ENCODE measurements around the gene PDE12. TPM values are rescaled to one million over a fixed set of nuclear protein-coding genes. Genes with fewer than 3 reads are reported as not detected.
A peak's percentile ranks its signal among the peaks of the same experiment; 100 is the strongest.

Gene PDE12, protein sequence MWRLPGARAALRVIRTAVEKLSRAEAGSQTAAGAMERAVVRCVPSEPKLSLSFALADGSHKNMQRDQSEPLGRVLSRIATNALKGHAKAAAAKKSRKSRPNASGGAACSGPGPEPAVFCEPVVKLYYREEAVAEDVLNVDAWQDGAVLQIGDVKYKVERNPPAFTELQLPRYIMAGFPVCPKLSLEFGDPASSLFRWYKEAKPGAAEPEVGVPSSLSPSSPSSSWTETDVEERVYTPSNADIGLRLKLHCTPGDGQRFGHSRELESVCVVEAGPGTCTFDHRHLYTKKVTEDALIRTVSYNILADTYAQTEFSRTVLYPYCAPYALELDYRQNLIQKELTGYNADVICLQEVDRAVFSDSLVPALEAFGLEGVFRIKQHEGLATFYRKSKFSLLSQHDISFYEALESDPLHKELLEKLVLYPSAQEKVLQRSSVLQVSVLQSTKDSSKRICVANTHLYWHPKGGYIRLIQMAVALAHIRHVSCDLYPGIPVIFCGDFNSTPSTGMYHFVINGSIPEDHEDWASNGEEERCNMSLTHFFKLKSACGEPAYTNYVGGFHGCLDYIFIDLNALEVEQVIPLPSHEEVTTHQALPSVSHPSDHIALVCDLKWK
- polyA plus RNA-seq (ENCODE audit: insufficient read length in 4 of 4), result 10 to 100 TPM; 12.8 to 14.5 (median 13.6) TPM

GRCh38 chr3:57555738-57556458, at the start of gene PDE12:
Gene PDE12, plus strand, starts transcription at chr3:57556274. Its CDS starts 106 bp downstream, at chr3:57556380.
- peak; percentile 78 to 85 (median 82) for DNase-seq (ENCODE audit: low read depth in 4 of 4, low spot score in 3 of 4)

DNA sequence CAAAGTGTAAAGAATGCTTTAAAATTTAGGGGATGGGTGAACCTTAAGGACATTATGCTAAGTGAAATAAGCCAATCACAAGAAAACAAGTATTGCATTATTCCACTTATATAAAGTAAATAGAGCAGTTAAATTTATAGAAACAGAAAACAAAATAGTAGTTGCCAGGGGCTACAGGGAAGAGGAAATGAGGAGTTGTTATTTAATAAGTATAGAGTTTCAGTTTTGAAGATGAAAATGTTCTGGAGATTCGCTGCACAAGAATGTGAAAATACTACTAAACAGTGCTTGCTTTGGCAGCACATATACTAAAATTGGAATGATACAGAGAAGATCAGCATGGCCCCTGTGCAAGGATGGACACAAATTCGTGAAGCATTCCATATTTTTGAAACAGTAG, 43.9 kb upstream of the PDE12 start:
- no peak for DNase-seq (ENCODE audit: low read depth in 4 of 4, low spot score in 3 of 4)

- DNase-seq (ENCODE audit: low read depth in 4 of 4, low spot score in 3 of 4), result no peak
Measured at GRCh38 chr3:57518276-57518915, 37.7 kb upstream of the PDE12 start.

DNA sequence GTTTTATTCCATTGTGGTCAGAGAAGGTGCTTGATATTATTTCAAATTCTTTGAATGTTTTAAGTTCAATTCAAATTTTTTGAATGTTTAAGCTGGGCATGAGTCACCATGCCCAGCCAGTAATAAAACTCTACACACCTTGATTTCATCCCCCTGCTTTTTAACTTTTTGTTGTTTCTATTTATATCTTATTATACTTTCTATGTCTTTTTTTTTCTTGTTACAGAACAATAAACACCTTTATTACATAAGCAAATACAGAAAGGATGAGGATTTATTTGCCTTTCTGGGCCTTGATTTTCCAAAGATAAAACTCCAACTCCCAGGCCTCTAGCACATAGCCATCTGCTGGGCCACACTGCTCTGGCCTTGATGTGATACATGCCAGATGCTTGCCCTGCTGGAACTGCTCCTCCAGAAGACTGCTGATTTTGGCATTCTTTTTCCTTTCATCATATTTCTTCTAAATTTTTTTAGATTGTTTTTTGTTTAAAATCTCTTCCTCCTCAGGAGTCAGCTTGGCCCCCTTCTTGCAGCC, 25.9 kb upstream of the PDE12 start:
- no peak for DNase-seq (ENCODE audit: low read depth in 4 of 4, low spot score in 3 of 4)

- no peak for DNase-seq (ENCODE audit: low read depth in 4 of 4, low spot score in 3 of 4)
Measured at GRCh38 chr3:57538465-57538864, 17.6 kb upstream of the PDE12 start.

GRCh38 chr3:57544181-57545125, 11.6 kb upstream of the PDE12 start, which contains the start of gene DNAH12:
Gene DNAH12, minus strand, starts transcription at chr3:57544344. Its CDS starts 1,474 bp downstream, at chr3:57542870.
- DNase-seq (ENCODE audit: low read depth in 4 of 4, low spot score in 3 of 4), result peak; percentile 64 to 84 (median 76)

DNA sequence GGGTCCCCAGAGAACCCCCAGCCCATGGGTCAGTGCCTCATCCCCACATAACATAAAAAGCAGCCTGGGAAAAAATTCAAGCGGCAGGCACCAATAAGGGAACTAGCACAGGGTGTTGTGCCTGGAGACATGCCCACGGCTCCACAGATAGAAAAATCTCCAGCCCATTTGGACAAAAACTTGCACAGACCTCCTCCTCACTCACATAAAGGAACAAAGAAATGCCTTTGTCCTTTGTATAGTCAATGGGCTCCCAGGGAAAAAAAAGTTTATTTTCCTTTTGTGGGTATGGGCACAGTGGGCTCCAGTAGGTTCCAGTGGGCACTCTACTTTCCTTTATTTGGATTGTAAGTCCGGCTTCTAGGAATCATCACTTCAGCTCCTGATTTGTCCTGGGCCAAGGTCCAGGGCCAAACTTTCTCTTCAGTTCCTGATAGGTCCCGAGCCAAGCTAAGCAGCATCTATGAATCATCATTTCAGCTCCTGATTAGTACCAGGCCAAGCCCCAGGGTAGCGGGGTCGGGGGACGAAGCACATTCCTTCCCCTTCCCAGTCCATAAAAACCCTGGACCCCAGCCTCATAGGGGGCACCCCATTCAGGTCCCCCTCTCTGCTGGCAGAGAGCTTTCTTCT, 10.3 kb upstream of the PDE12 start:
- DNase-seq (ENCODE audit: low read depth in 4 of 4, low spot score in 3 of 4), result no peak

DNA sequence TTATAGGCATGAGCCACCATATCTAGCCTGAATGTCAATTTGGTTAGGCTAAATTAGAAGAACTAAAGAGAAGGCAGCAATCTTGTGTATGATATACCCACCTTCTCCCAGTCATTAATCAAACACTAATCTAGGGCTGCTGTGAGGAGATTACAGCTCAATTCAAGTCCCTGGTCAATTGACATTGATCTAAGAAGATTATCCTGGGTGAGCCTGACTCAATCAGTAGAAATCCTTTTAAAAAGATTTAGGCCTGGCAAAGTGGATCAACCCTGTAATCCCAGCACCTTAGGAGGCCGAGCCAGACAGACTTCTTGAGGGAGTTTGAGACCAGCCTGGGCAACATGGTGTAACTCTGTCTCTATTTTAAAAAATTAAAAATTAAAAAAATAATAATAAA, 9.5 kb upstream of the PDE12 start:
- DNase-seq (ENCODE audit: low read depth in 4 of 4, low spot score in 3 of 4), result no peak

DNA sequence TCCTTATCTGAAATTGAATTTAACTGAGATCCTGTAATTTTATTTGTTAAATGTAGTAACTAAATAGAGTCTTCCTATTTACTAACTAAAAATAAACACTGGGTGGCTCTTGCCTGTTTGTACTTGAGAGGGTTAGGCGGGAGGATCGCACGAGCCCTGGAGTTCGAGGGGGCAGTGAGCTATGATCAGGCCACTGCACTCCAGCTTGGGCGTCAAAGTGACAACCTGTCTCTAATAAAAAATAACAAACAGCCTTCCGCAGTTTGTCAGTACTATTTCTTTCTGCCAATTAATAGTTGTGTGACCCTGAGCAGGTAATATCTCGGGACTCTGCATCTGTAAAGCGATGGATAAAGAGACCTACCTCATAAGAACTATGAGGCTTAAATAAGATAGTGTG, 768 bp upstream of the PDE12 start:
- DNase-seq (ENCODE audit: low read depth in 4 of 4, low spot score in 3 of 4), result no peak

GRCh38 chr3:57556459-57557084, 498 bp downstream of the PDE12 start:
- DNase-seq (ENCODE audit: low read depth in 4 of 4, low spot score in 3 of 4), result no peak

DNA sequence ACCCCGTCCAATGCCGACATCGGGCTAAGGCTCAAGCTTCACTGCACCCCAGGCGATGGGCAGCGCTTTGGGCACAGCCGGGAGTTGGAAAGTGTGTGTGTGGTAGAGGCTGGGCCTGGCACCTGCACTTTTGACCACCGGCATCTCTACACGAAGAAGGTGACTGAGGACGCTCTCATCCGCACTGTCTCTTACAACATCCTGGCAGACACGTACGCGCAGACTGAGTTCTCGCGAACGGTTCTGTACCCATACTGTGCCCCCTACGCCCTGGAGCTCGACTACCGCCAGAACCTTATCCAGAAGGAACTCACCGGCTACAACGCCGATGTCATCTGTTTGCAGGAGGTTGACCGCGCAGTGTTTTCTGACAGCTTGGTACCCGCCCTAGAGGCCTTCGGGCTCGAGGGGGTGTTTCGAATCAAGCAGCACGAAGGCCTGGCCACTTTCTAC, 1.0 kb downstream of the PDE12 start:
- no peak for DNase-seq (ENCODE audit: low read depth in 4 of 4, low spot score in 3 of 4)

GRCh38 chr3:57559526-57559925, 3.5 kb downstream of the PDE12 start:
- no peak for DNase-seq (ENCODE audit: low read depth in 4 of 4, low spot score in 3 of 4)

GRCh38 chr3:57569859-57570450, 13.9 kb downstream of the PDE12 start:
- no peak for DNase-seq (ENCODE audit: low read depth in 4 of 4, low spot score in 3 of 4)

GRCh38 chr3:57570878-57571277, 14.8 kb downstream of the PDE12 start:
- DNase-seq (ENCODE audit: low read depth in 4 of 4, low spot score in 3 of 4), result no peak

DNA sequence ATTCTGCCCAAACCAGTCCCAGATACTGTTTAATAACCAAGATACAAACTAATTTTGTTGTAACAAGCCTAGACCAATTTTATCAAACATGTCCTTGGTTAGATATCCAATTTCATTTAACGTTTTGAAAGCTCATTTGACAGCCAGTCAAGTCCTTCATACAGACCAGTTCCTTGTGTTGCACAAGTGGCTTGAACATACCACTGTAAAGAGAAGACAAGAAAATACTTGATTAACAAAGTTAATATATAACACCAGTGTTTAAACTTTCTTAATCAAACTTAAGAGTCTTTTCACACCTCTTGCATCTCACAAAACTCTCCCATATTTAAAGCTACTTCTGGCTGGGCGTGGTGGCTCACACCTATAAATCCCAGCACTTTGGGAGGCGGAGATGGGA, 16.0 kb downstream of the PDE12 start:
- no peak for DNase-seq (ENCODE audit: low read depth in 4 of 4, low spot score in 3 of 4)

- no peak for DNase-seq (ENCODE audit: low read depth in 4 of 4, low spot score in 3 of 4)
Measured at GRCh38 chr3:57575966-57576626, 20.0 kb downstream of the PDE12 start.

GRCh38 chr3:57577801-57578200, 21.7 kb downstream of the PDE12 start:
- no peak for DNase-seq (ENCODE audit: low read depth in 4 of 4, low spot score in 3 of 4)
